HCT116 (cell line): ENCODE results near the gene RAPGEF6. TPM values are rescaled to one million over a fixed set of nuclear protein-coding genes. Genes with fewer than 3 reads are reported as not detected.
"Not testable (repeated sequence)": the region's sequence is repeated elsewhere in the genome, so short reads cannot be mapped to it uniquely, and the experiment has no call there.

Source experiments
- ATAC-seq: fragments of 200-7000 bp; cut with Tn5 transposase; 2 replicates; pipeline ENCODE4 v1.9.1; 2020; ENCODE audit warnings: mild to moderate bottlenecking, moderate library complexity
- BruUV-seq: library from RNA; stranded (reverse); fragments of 400-500 nt; replicated peaks from 2 replicates; lab custom pipeline; 2021; lab: Mats Ljungman, UMichigan
- CTCF ChIA-PET: fragments of 300-600 bp; sonication (Branson Sonifier 250); formaldehyde crosslinking; loops from one replicate; lab custom pipeline; 2021; ENCODE audit warnings: antibody characterized with exemption; lab: Charles Lee
- POLR2A ChIA-PET: fragments of 300-600, 350-600 bp; sonication (Branson Sonifier 250); formaldehyde crosslinking; loops from one replicate; lab custom pipeline; 2021; ENCODE audit warnings: antibody characterized with exemption; lab: Charles Lee
- RAD21 ChIA-PET, 2 experiments: fragments of 300-600 bp; sonication (Branson Sonifier 250); formaldehyde crosslinking; loops; one replicate each; lab custom pipeline; 2023; ENCODE audit warnings: low total read pairs in 2 of 2; ENCODE audit not compliant: uncharacterized antibody in 2 of 2, unreplicated experiment in 2 of 2, low non-redundant PET in 1 of 2; lab: Charles Lee
- DNase-seq: peaks from one replicate; pipeline ENCODE4 v3.0.0-alpha.2; 2010; ENCODE audit warnings: low read depth, low spot score
- H2AFZ ChIP-seq: fragments of 200-600 bp; shearing (Covaris generic), sonication (generic); 2 replicates; pipeline ENCODE4 v1.6.1; 2017; ENCODE audit warnings: low read depth, mixed run types, mixed read lengths, antibody characterized with exemption, low read length; ENCODE audit not compliant: poor library complexity, severe bottlenecking
- H3K27ac ChIP-seq: 2 replicates; pipeline ENCODE4 v1.5.1; 2012; ENCODE audit warnings: low read depth, low read length
- H3K27me3 ChIP-seq: fragments of 200-600 bp; sonication (generic); 2 replicates; pipeline ENCODE4 v1.6.1; 2016; ENCODE audit warnings: mixed run types, low read length, mixed read lengths; ENCODE audit not compliant: insufficient read depth
- H3K36me3 ChIP-seq, 2 experiments: fragments of 200-500 bp in 1 of 2; fragments of 200-600 bp in 1 of 2; sonication (Bioruptor generic) in 1 of 2; sonication (generic) in 1 of 2; 2 replicates each; pipeline versions ENCODE4 v1.5.1 to v1.6.1; 2014 to 2016; ENCODE audit warnings: low read length in 2 of 2, inconsistent platforms in 1 of 2, mixed read lengths in 1 of 2, mixed run types in 1 of 2; ENCODE audit not compliant: insufficient read depth in 2 of 2, control insufficient read depth in 1 of 2
- H3K4me1 ChIP-seq, 2 experiments: fragments of 200-600 bp in 1 of 2; sonication (generic) in 1 of 2; 2 replicates each; pipeline versions ENCODE4 v1.5.1 to v1.6.1; 2012 to 2017; ENCODE audit warnings: low read length in 2 of 2, inconsistent platforms in 1 of 2, mild to moderate bottlenecking in 1 of 2, mixed read lengths in 1 of 2, mixed run types in 1 of 2, moderate library complexity in 1 of 2; ENCODE audit not compliant: insufficient read depth in 2 of 2, control insufficient read depth in 1 of 2
- H3K4me2 ChIP-seq: fragments of 200-600 bp; sonication (generic); 2 replicates; pipeline ENCODE4 v1.6.1; 2017; ENCODE audit warnings: mixed run types, low read length, mixed read lengths
- H3K4me3 ChIP-seq, 2 experiments: fragments of 200-600 bp in 1 of 2; sonication (generic) in 1 of 2; replicated peaks in 1 of 2; 2 replicates each; pipeline ENCODE4 v1.5.1; 2011 to 2016; ENCODE audit warnings: low read length in 2 of 2, control low read depth in 1 of 2, low read depth in 1 of 2, mild to moderate bottlenecking in 1 of 2, mixed read lengths in 1 of 2, mixed run types in 1 of 2
- H3K79me2 ChIP-seq: fragments of 200-600 bp; sonication (generic); 2 replicates; pipeline ENCODE4 v1.6.1; 2017; ENCODE audit warnings: mild to moderate bottlenecking, mixed run types, low read length, moderate library complexity, mixed read lengths; ENCODE audit not compliant: insufficient read depth
- H3K9ac ChIP-seq: fragments of 200-600 bp; sonication (generic); 2 replicates; pipeline ENCODE4 v1.6.1; 2016; ENCODE audit warnings: low read length, mixed read lengths
- H3K9me2 ChIP-seq: fragments of 200-600 bp; sonication (generic), shearing (Covaris generic); 2 replicates; pipeline ENCODE4 v1.6.1; 2017; ENCODE audit warnings: mixed run types, mild to moderate bottlenecking, moderate library complexity; ENCODE audit not compliant: insufficient read depth
- H3K9me3 ChIP-seq, 2 experiments: fragments of 200-500 bp in 1 of 2; fragments of 200-600 bp in 1 of 2; sonication (Bioruptor generic) in 1 of 2; sonication (generic) in 1 of 2; 2 replicates each; pipeline ENCODE4 v1.6.1; 2014 to 2017; ENCODE audit warnings: low read length in 2 of 2, mixed read lengths in 2 of 2, inconsistent platforms in 1 of 2, low read depth in 1 of 2, mild to moderate bottlenecking in 1 of 2, mixed run types in 1 of 2, moderate library complexity in 1 of 2; ENCODE audit not compliant: control insufficient read depth in 1 of 2, insufficient read depth in 1 of 2
- H4K20me1 ChIP-seq: fragments of 200-600 bp; sonication (generic), shearing (Covaris generic); 2 replicates; pipeline ENCODE4 v1.6.1; 2017; ENCODE audit warnings: mixed run types, mild to moderate bottlenecking, moderate library complexity; ENCODE audit not compliant: insufficient read depth
- CBX3 ChIP-seq: IDR thresholded peaks from 2 replicates; pipeline ENCODE4 v1.6.1; 2012; ENCODE audit warnings: low read depth
- EGR1 ChIP-seq: IDR thresholded peaks from 2 replicates; pipeline ENCODE4 v1.6.1; 2012; ENCODE audit warnings: low read depth
- ELF1 ChIP-seq: IDR thresholded peaks from 2 replicates; pipeline ENCODE4 v1.6.1; 2012; ENCODE audit warnings: low read depth, borderline replicate concordance
- EZH2phosphoT487 ChIP-seq: fragments of 200-600 bp; IDR thresholded peaks from 2 replicates; pipeline ENCODE4 v1.6.1; 2018; ENCODE audit warnings: antibody characterized with exemption, borderline replicate concordance
- FOSL1 ChIP-seq: IDR thresholded peaks from 2 replicates; pipeline ENCODE4 v1.6.1; 2012; ENCODE audit warnings: low read depth
- JUND ChIP-seq: IDR thresholded peaks from 2 replicates; pipeline ENCODE4 v1.6.1; 2012
- RAD21 ChIP-seq: IDR thresholded peaks from 2 replicates; pipeline ENCODE4 v1.6.1; 2012; ENCODE audit warnings: low read depth, mild to moderate bottlenecking
- SIN3A ChIP-seq: IDR thresholded peaks from 2 replicates; pipeline ENCODE4 v1.6.1; 2012; ENCODE audit warnings: low read depth
- YY1 ChIP-seq: IDR thresholded peaks from 2 replicates; pipeline ENCODE4 v1.6.1; 2011; ENCODE audit warnings: low read length, low read depth, moderate library complexity, mild to moderate bottlenecking; ENCODE audit not compliant: insufficient replicate concordance; ENCODE audit errors: extremely low read depth
- ZNF274 ChIP-seq: fragments of 200-500 bp; sonication (Bioruptor generic); IDR thresholded peaks from 2 replicates; pipeline ENCODE4 v1.6.1; 2014; ENCODE audit warnings: mild to moderate bottlenecking, low read depth, low read length, inconsistent platforms
- intact Hi-C: fragments of 100-400 bp; cut with micrococcal nuclease; formaldehyde crosslinking; loops from 2 replicates; pipeline ENCODE4 v1.10.0; 2022
- total RNA-seq: library from RNA; stranded (reverse); gene quantifications from one replicate; pipeline ENCODE4 v1.2.1, GENCODE V29; 2021; ENCODE audit not compliant: unreplicated experiment
- TF ChIP-seq, protein P1 (sequence below): IDR thresholded peaks from 2 replicates; pipeline ENCODE4 v1.6.1; 2012
- TF ChIP-seq, protein P2 (sequence below): IDR thresholded peaks from 2 replicates; pipeline ENCODE4 v1.6.1; 2011; ENCODE audit warnings: mild to moderate bottlenecking, low read length, moderate library complexity; ENCODE audit not compliant: insufficient replicate concordance; ENCODE audit errors: extremely low read depth

The RAPGEF6 gene
- total RNA-seq, 1 experiment from 2014 or later, result 18.4 TPM

DNA sequence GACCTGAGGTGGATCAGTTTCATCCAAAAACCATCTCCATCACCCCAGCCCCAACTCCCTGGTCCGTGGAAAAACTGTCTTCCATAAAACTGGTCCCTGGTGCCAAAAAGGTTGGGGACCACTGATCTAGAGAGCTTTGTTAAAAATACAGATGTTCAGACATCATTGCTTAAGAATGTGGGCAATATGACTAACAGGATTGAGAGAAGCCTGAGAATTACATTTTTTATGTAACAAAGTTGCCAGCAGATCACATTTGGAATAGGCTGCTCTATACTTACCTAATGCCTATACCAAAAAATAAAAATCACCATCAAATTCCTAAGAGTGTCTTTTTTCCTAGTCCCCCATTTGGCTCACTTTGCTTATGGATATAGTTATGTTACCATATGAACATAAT, 143.3 kb downstream of the RAPGEF6 start:
- RAD21 ChIA-PET, result no interaction called here

DNA sequence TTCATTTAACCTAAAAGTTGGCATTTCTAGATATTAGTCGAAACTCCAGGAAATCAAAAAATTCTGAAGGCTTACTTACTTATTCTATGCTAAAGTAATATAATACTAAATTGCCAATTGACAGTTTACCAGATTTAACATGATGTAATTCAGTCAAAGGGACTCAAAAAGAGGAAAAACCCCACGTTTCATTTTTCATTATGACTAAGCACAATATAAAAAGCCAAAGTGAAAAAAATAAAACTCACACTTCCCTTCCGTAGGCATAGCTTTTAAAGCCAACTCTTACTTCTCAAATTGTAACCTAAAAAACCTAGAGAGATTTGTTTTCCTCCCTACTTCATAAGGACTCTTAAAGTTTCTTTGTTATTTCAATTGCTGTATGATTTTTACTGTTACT, 146.6 kb downstream of the RAPGEF6 start:
- BruUV-seq, result no TSS peak
- RAD21 ChIA-PET, result no interaction called here
- ATAC-seq, result no peak
- no peak for DNase-seq
- no peak overlapping the region for H3K4me3 ChIP-seq
- POLR2A ChIA-PET, result no interaction called here
- no peak overlapping the region for H3K27ac ChIP-seq
- no peaks in the 10 kb centered on the region for H3K79me2 ChIP-seq
- H3K9me2 ChIP-seq, result no peaks in the 10 kb centered on the region
- H3K36me3 ChIP-seq, result peaks cover 3 to 6% of the 10 kb centered on the region in 2 experiments; a peak in 2 of 4 replicates
- no peak overlapping the region for H2AFZ ChIP-seq
- TF ChIP-seq, protein P1, sequence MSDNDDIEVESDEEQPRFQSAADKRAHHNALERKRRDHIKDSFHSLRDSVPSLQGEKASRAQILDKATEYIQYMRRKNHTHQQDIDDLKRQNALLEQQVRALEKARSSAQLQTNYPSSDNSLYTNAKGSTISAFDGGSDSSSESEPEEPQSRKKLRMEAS, result no peak
- TF ChIP-seq CBX3 (no peak), RAD21 (no peak), ZNF274 (no peak), YY1 (no peak), ELF1 (no peak), FOSL1 (no peak), EGR1 (no peak)
- TF ChIP-seq, protein P2, sequence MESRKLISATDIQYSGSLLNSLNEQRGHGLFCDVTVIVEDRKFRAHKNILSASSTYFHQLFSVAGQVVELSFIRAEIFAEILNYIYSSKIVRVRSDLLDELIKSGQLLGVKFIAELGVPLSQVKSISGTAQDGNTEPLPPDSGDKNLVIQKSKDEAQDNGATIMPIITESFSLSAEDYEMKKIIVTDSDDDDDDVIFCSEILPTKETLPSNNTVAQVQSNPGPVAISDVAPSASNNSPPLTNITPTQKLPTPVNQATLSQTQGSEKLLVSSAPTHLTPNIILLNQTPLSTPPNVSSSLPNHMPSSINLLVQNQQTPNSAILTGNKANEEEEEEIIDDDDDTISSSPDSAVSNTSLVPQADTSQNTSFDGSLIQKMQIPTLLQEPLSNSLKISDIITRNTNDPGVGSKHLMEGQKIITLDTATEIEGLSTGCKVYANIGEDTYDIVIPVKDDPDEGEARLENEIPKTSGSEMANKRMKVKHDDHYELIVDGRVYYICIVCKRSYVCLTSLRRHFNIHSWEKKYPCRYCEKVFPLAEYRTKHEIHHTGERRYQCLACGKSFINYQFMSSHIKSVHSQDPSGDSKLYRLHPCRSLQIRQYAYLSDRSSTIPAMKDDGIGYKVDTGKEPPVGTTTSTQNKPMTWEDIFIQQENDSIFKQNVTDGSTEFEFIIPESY, result no peak
- TF ChIP-seq, all 23 proteins: peak for 0
- Histone ChIP-seq H3K9me3 (no peaks in the 10 kb centered on the region), H3K9ac (no peak overlapping the region), H4K20me1 (peaks cover 6% of the 10 kb centered on the region; the same call in 1 of the 2 replicates), H3K4me2 (no peak overlapping the region), H3K27me3 (no peaks in the 10 kb centered on the region), H3K4me1 (no peaks in the 10 kb centered on the region)
- CTCF ChIA-PET, result no interaction called here
- intact Hi-C loops, result no loop called here

More for the DNA sequence above, 143.3 kb downstream of the RAPGEF6 start:
- DNase-seq, result no peak
- ChIA-PET POLR2A (no interaction called here), CTCF (no interaction called here)
- ATAC-seq, result no peak
- peaks cover 6% of the 10 kb centered on the region; the same call in 1 of the 2 replicates for H4K20me1 ChIP-seq
- TF ChIP-seq SIN3A (no peak), JUND (no peak), CBX3 (no peak), ELF1 (no peak), ZNF274 (no peak), EZH2phosphoT487 (no peak)
- no peak overlapping the region for H3K9ac ChIP-seq
- no peak overlapping the region for H3K27ac ChIP-seq
- H2AFZ ChIP-seq, result no peak overlapping the region
- H3K36me3 ChIP-seq, result peaks cover 6 to 7% of the 10 kb centered on the region in 2 experiments; a peak in 2 of 4 replicates
- no peak overlapping the region for H3K4me3 ChIP-seq
- no peaks in the 10 kb centered on the region for H3K9me3 ChIP-seq
- no peak overlapping the region for H3K4me2 ChIP-seq
- no peaks in the 10 kb centered on the region for H3K27me3 ChIP-seq
- BruUV-seq, result no TSS peak
- H3K9me2 ChIP-seq, result no peaks in the 10 kb centered on the region
- intact Hi-C loops, result no loop called here
- H3K79me2 ChIP-seq, result no peaks in the 10 kb centered on the region
- H3K4me1 ChIP-seq, result no peaks in the 10 kb centered on the region

DNA sequence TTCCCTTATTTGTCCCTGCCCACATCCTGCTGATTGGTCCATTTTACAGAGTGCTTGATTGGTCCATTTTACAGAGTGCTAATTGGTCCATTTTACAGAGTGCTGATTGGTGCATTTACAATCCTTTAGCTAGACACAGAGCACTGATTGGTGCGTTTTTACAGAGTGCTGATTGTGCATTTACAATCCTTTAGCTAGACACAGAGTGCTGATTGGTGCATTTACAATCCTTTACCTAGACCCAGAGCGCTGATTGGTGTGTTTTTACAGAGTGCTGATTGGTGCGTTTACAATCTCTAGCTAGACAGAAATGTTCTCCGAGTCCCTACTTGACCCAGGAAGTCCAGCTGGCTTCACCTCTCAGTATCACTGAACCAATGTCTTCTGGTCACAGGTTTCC, 147.7 kb downstream of the RAPGEF6 start:
- POLR2A ChIA-PET, H3K9ac ChIP-seq, intact Hi-C loops, H3K36me3 ChIP-seq, H3K27ac ChIP-seq, BruUV-seq, H3K79me2 ChIP-seq, H3K9me2 ChIP-seq, ATAC-seq, H3K4me3 ChIP-seq, H3K4me1 ChIP-seq, H3K9me3 ChIP-seq, CTCF ChIA-PET, H4K20me1 ChIP-seq, H3K4me2 ChIP-seq, DNase-seq, RAD21 ChIA-PET, H3K27me3 ChIP-seq, H2AFZ ChIP-seq: not testable (repeated sequence)
